Prostate gland (tissue), 2 donors: ENCODE measurements around the gene NID2. TPM values are rescaled to one million over a fixed set of nuclear protein-coding genes. Genes with fewer than 3 reads are reported as not detected.

Experiments
- DNase-seq: peaks from one replicate; pipeline ENCODE4 v3.0.0-alpha.2; 2019; ENCODE audit warnings: low spot score
- H3K27ac ChIP-seq, 2 donors: fragments of 200-600 bp; sonication (generic); 2 replicates each; pipeline ENCODE4 v1.5.1; 2017 to 2019
- H3K27me3 ChIP-seq: fragments of 200-600 bp; sonication (generic); replicated peaks from 2 replicates; pipeline ENCODE4 v1.5.1; 2019; ENCODE audit not compliant: insufficient read depth
- H3K36me3 ChIP-seq, 2 donors: fragments of 200-600 bp; sonication (generic); 1 replicate in 1 of 2; 2 replicates in 1 of 2; pipeline versions ENCODE4 v1.5.1 to v1.8.1; 2017 to 2019
- H3K4me1 ChIP-seq: fragments of 200-600 bp; sonication (generic); replicated peaks from 2 replicates; pipeline ENCODE4 v1.5.1; 2019
- H3K4me3 ChIP-seq, 2 donors: fragments of 200-600 bp; sonication (generic); 2 replicates each; pipeline ENCODE4 v1.5.1; 2017 to 2019
- H3K9me3 ChIP-seq: fragments of 200-600 bp; sonication (generic); 2 replicates; pipeline ENCODE4 v1.5.1; 2017
- CTCF ChIP-seq, 4 experiments: fragments of 200-600 bp in 2 of 4; fragments of 450-650 bp in 2 of 4; sonication (generic) in 2 of 4; IDR thresholded peaks; 1 replicate in 3 of 4; 2 replicates in 1 of 4; pipeline ENCODE4 v1.5.1; 2016 to 2019; ENCODE audit warnings: antibody characterized with exemption in 4 of 4, mild to moderate bottlenecking in 2 of 4, moderate library complexity in 2 of 4
- POLR2A ChIP-seq: fragments of 450-650 bp; IDR thresholded peaks from one replicate; pipeline ENCODE4 v1.6.1; 2016; ENCODE audit warnings: antibody characterized with exemption, mild to moderate bottlenecking
- POLR2AphosphoS5 ChIP-seq: sonication (generic); formaldehyde crosslinking; IDR thresholded peaks from one replicate; pipeline ENCODE4 v1.6.1; 2017; ENCODE audit warnings: antibody characterized with exemption
- WGBS: methylation state at CpG from one replicate; pipeline ENCODE4 v1.1.5; 2018; 5-methylcytosine and 5-hydroxymethylcytosine counted together
- intact Hi-C: fragments of 100-400 bp; cut with DNase I; formaldehyde crosslinking; loops from one replicate; pipeline ENCODE4 v1.14.2; 2022
- total RNA-seq, 2 donors: library from RNA; depleted of rRNA; stranded (reverse); fragments of >200 nt; gene quantifications; one replicate each; pipeline ENCODE4 v1.1.0, GENCODE V29; 2016

Gene NID2
- total RNA-seq, 2 donors from 2014 or later = 6.9 to 17.2 TPM

DNA sequence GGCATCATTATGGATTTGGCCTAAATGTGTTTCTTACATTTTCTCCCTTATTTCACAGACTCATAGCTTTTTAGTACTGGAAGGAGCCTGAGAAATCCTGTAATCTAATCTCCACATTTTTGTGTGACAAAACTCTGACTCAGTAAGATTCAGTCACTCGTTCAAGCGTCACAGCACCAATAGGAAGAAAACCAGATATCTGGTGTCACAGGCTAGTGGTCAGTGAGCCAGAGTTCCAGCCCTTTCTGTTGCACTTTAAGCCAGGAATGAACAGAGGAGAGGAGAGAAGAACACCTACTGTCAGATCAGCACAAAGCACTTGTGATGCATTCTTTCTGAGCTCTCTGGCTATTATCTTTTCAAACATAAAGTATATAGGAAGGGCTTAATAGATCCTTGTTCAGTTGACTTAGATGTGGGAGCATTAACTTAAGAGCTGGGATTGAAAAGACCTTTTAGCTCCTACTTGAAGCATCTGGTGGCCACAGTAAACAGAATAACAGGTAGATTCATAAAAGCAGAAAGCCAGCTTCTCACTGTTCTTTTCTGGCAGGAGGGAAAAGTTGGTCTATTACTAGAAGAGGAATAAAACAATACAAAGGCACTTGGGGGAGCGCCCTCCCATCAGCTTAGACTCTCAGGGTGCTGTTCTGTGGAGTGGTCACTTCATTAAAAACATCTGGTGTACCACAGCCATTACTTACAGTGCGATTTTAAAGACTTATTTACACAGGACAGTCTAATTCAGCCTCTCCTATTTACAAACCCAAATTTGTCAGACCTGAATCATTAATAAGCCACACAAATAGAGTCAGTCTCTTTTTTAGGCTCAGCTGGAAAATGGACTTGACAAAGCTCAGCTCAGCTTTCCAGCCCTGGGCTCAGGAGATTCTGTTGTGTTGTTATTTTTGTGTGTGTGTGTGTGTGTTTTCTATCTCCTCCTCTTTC, 12.2 kb upstream of the NID2 start:
- no peaks in the 10 kb centered on the region for H3K4me1 ChIP-seq
- H3K36me3 ChIP-seq = no peaks in the 10 kb centered on the region
- H3K4me3 ChIP-seq = no peak overlapping the region
- WGBS = 56% methylated on average over 4 of the region's 4 CpGs
- no peaks in the 10 kb centered on the region for H3K27me3 ChIP-seq
- TF ChIP-seq POLR2A (no peak), POLR2AphosphoS5 (no peak), CTCF (IDR thresholded peaks at IDR 0.05) (no peak)
- no peaks in the 10 kb centered on the region for H3K9me3 ChIP-seq
- intact Hi-C loops = no loop called here
- no peak overlapping the region for H3K27ac ChIP-seq
- no peak for DNase-seq

DNA sequence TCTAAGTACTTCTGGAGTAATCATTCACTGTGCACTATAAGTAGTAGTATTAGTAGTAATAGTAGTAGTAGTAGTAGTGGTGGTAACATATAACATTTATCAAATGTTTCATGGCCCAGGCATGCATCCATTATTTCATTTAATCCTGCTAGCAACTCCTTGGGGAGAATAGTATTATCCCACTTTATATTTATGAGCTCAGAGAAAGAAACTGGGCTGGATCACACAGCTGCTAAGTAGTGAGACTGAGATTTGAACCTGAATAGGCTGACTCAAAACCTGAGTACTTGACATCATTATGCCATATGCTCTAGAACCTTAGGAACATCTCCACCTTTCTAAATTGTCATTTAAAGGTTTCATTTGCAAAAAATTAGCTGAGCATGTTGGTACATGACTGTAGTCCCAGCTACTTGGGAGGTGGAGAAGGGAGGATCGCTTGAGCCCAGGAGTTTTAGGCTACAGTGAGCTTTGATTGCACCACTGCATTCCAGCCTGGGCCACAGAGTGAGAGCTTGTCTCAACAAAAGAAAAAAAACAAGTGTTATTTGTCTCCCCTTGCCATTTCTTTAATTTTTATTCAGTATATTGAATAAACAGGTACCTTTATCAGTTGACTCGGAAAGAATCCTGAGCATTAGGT, 11.4 kb upstream of the NID2 start:
- no peaks in the 10 kb centered on the region for H3K4me1 ChIP-seq
- DNase-seq = no peak
- H3K9me3 ChIP-seq = no peaks in the 10 kb centered on the region
- 72% methylated on average over 2 of the region's 2 CpGs for WGBS
- no peak for TF ChIP-seq POLR2A
- TF ChIP-seq CTCF (IDR thresholded peaks at IDR 0.05) = no peak
- no peak for TF ChIP-seq POLR2AphosphoS5
- H3K4me3 ChIP-seq = no peak overlapping the region
- H3K36me3 ChIP-seq = no peaks in the 10 kb centered on the region
- H3K27ac ChIP-seq = no peak overlapping the region
- H3K27me3 ChIP-seq = no peaks in the 10 kb centered on the region
- intact Hi-C loops = no loop called here

GRCh38 chr14:52079239-52079959, 10.5 kb upstream of the NID2 start:
- DNase-seq = no peak
- intact Hi-C loops = no loop called here
- H3K4me3 ChIP-seq = no peak overlapping the region
- WGBS = 78% methylated on average over 7 of the region's 7 CpGs
- H3K9me3 ChIP-seq = no peaks in the 10 kb centered on the region
- H3K27ac ChIP-seq = no peak overlapping the region
- H3K27me3 ChIP-seq = no peaks in the 10 kb centered on the region
- H3K4me1 ChIP-seq = no peaks in the 10 kb centered on the region
- H3K36me3 ChIP-seq = no peaks in the 10 kb centered on the region
- TF ChIP-seq POLR2AphosphoS5 = no peak
- no peak for TF ChIP-seq CTCF (IDR thresholded peaks at IDR 0.05)
- TF ChIP-seq POLR2A = no peak

- Histone ChIP-seq H3K4me3 (no peak overlapping the region), H3K4me1 (no peaks in the 10 kb centered on the region), H3K27me3 (no peaks in the 10 kb centered on the region), H3K27ac (no peak overlapping the region), H3K9me3 (no peaks in the 10 kb centered on the region), H3K36me3 (no peaks in the 10 kb centered on the region)
- WGBS = 87% methylated on average over 2 of the region's 2 CpGs
- TF ChIP-seq POLR2AphosphoS5 = no peak
- no peak for TF ChIP-seq POLR2A
- no peak for TF ChIP-seq CTCF (IDR thresholded peaks at IDR 0.05)
- DNase-seq = no peak
- intact Hi-C loops = no loop called here
These were observed 9.9 kb upstream of the NID2 start for GRCh38 chr14:52078721-52079120.
